MM.1S (cell line): Measurements from ENCODE around the gene FRMD1.

ENCODE experiments used
- EZH2 ChIP-seq: fragments of 300-600 bp; sonication (generic); optimal IDR thresholded peaks from 2 replicates; pipeline ENCODE3; 2017; ENCODE audit warnings: low read depth, mild to moderate bottlenecking, antibody characterized with exemption, low read length, mixed read lengths
- EZH2phosphoT487 ChIP-seq: fragments of 300-600 bp; sonication (generic); IDR thresholded peaks from 2 replicates; pipeline ENCODE4 v1.6.1; 2018; ENCODE audit warnings: antibody characterized with exemption, low read length
- TF ChIP-seq, protein P1 (sequence below): fragments of 300-600 bp; sonication (generic); IDR thresholded peaks from 2 replicates; pipeline ENCODE4 v1.5.1; 2016; ENCODE audit warnings: antibody characterized with exemption, low read length, mixed read lengths

DNA sequence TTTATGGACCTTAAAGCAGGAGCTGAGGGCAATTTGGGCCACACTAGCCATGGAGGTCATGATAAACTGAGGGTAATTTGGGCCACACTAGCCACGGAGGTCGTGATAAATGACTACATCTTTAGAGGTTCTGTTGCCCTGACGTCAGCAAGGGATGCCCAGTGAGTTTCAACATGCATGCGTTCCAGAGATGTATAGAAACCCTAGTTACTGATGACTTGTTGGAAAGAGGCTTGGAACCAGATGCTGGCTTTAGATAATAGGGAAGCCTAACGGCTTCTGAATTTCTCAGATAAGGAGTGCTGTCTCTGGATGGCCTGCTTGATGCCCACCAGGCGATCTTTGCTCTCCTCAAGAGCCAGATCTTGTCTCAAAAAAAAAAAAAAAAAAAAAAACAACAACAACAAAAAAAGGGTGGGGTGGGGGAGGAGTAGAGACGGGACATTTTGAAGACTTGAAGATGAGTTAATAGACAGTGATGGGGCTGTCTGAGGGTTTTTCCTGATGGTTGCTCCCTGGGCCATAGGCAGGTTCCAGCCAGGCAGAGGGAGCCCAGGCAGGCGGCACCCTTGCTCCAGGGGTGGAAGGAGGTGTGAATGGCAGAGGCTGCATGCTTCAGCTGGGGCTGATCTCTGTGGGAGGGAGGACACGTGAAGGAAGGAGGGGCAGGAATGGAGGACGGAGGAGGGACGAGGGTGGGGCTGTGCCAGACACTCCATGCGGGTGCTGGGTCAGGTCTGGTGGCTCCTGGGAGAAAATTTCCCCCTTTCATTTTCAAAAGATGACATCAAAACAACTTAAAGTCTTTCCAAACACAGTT, 27.0 kb upstream of the FRMD1 start:
- TF ChIP-seq, protein P1, sequence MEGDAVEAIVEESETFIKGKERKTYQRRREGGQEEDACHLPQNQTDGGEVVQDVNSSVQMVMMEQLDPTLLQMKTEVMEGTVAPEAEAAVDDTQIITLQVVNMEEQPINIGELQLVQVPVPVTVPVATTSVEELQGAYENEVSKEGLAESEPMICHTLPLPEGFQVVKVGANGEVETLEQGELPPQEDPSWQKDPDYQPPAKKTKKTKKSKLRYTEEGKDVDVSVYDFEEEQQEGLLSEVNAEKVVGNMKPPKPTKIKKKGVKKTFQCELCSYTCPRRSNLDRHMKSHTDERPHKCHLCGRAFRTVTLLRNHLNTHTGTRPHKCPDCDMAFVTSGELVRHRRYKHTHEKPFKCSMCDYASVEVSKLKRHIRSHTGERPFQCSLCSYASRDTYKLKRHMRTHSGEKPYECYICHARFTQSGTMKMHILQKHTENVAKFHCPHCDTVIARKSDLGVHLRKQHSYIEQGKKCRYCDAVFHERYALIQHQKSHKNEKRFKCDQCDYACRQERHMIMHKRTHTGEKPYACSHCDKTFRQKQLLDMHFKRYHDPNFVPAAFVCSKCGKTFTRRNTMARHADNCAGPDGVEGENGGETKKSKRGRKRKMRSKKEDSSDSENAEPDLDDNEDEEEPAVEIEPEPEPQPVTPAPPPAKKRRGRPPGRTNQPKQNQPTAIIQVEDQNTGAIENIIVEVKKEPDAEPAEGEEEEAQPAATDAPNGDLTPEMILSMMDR = no peak
- TF ChIP-seq EZH2 (no peak), EZH2phosphoT487 (no peak)
